Ishikawa (cell line): ENCODE measurements around the gene NLGN4Y.

Experiments
- CEBPB ChIP-seq: IDR thresholded peaks from 2 replicates; pipeline ENCODE4 v1.6.1; 2012
- CREB1 ChIP-seq: IDR thresholded peaks from 2 replicates; pipeline ENCODE4 v1.6.1; 2012; ENCODE audit warnings: low read depth
- EGR1 ChIP-seq: IDR thresholded peaks from 2 replicates; pipeline ENCODE4 v1.6.1; 2012
- EP300 ChIP-seq: IDR thresholded peaks from 2 replicates; pipeline ENCODE4 v1.6.1; 2012; ENCODE audit warnings: borderline replicate concordance
- FOXM1 ChIP-seq: IDR thresholded peaks from 2 replicates; pipeline ENCODE4 v1.6.1; 2012; ENCODE audit warnings: low read depth, borderline replicate concordance
- MAX ChIP-seq: IDR thresholded peaks from 2 replicates; pipeline ENCODE4 v1.6.1; 2012
- NFIC ChIP-seq: IDR thresholded peaks from 2 replicates; pipeline ENCODE4 v1.6.1; 2012
- RAD21 ChIP-seq: IDR thresholded peaks from 2 replicates; pipeline ENCODE4 v1.6.1; 2012; ENCODE audit warnings: low read depth
- REST ChIP-seq: IDR thresholded peaks from 2 replicates; pipeline ENCODE4 v1.6.1; 2012; ENCODE audit warnings: low read depth, mild to moderate bottlenecking
- TAF1 ChIP-seq: IDR thresholded peaks from 2 replicates; pipeline ENCODE4 v1.6.1; 2012; ENCODE audit warnings: low read depth, mild to moderate bottlenecking
- TCF12 ChIP-seq: IDR thresholded peaks from 2 replicates; pipeline ENCODE4 v1.6.1; 2012; ENCODE audit warnings: low read depth
- TEAD4 ChIP-seq: IDR thresholded peaks from 2 replicates; pipeline ENCODE4 v1.6.1; 2012
- USF1 ChIP-seq: IDR thresholded peaks from 2 replicates; pipeline ENCODE4 v1.6.1; 2012
- YY1 ChIP-seq: IDR thresholded peaks from 2 replicates; pipeline ENCODE4 v1.6.1; 2012; ENCODE audit warnings: low read depth
- ZBTB7A ChIP-seq: IDR thresholded peaks from 2 replicates; pipeline ENCODE4 v1.6.1; 2012; ENCODE audit warnings: low read depth

The NLGN4Y gene

DNA sequence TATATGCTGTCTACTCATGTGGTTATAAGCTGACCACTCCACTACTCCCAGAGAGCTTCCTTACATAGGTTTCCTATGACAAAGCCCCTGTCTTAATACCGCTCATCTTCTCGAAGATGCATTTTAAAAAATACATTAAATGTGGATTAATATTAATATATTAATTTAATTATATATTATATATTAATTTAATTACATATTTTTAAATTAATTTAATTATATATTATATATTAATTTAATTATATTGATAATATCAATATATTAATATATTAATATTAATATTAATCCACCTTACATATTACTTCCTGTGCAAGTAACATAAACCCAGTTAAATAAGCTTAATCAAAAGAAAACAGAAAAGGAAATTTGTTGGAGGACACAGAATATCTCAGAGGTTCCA lies 19.7 kb upstream of the NLGN4Y start:
- TF ChIP-seq EP300 (no peak), MAX (no peak), FOXM1 (no peak), RAD21 (no peak), CEBPB (no peak), YY1 (no peak), USF1 (no peak), ZBTB7A (no peak), REST (no peak), EGR1 (no peak), NFIC (no peak), TCF12 (no peak), CREB1 (no peak), TAF1 (no peak), TEAD4 (no peak)

GRCh38 chrY:14522379-14522950 lies 1.9 kb upstream of the NLGN4Y start:
- TF ChIP-seq EGR1: no peak
- no peak for TF ChIP-seq TAF1
- no peak for TF ChIP-seq NFIC
- TF ChIP-seq MAX: no peak

DNA sequence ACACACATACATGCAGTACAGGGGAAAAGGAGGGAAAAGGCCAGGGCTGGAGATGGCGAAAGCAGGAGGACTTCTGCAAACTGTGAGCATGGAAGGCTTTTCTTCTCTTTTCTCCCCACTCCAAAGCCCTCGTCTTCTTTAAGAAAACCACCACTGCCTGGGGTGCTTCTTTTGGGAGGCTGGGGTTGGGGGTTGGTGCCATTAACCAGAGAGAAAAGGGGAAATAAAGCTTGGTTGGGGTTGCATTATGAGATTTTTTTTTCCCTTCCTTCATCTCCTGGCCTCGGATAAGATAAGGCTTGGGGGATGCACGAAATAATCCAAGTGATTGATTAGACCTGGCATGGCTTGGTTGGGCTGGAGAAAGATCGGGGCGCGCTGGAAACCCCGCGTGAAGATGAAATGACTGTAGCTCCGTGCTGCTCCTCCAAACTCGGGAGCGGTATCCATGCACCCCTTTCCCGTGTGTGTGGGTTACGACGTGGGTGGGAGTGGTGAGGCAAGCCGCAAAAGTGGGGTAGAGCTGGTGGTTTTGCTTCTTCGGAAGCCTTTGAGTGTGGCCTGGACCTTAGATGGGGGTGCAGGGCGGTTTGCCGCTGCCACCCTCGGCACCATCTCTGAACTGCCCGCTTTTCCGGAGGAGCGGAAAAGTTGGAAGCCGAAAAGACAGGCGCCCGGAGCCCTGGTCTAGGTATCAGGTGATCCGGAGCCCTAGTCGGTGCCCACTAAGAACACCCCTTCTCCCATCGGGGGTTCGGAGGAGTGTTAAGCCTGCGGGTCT lies 648 bp upstream of the NLGN4Y start:
- TF ChIP-seq EP300 (no peak), CREB1 (no peak), EGR1 (no peak), USF1 (no peak), YY1 (no peak), TEAD4 (no peak), TAF1 (no peak), FOXM1 (no peak), ZBTB7A (no peak), REST (no peak)

DNA sequence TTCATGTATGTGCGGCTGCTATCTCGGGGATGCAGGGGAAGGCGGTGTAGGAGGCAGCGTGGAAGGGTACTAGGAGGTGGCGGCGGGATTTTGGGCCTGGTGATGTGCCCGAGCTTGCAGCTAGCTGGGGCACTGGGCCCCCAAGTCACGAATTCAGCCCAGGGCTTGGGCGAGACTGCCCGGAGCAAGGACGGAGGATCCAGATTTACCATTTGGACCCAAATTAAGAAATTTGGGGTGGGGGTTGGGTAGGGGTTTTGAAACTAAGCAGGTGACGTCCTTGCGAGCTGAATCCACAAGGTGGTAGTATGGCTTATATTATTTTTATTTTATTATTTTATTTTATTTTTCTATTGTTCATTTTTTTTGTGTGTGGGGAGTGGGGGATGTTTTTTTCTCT lies 986 bp downstream of the NLGN4Y start:
- TF ChIP-seq CEBPB: no peak
- TF ChIP-seq EP300: no peak
- no peak for TF ChIP-seq FOXM1
- TF ChIP-seq TCF12: no peak
- no peak for TF ChIP-seq CREB1
- no peak for TF ChIP-seq RAD21
- TF ChIP-seq YY1: no peak
- no peak for TF ChIP-seq USF1
- no peak for TF ChIP-seq TEAD4
- TF ChIP-seq MAX: no peak
- no peak for TF ChIP-seq NFIC
- no peak for TF ChIP-seq TAF1
- TF ChIP-seq EGR1: no peak
- TF ChIP-seq ZBTB7A: no peak
- TF ChIP-seq REST: no peak
